GM21423 (cell line): ENCODE results near the gene C3orf38.
"Not testable (repeated sequence)": the region's sequence is repeated elsewhere in the genome, so short reads cannot be mapped to it uniquely, and the experiment has no call there.

Experiments
- ATAC-seq: cut with Tn5 transposase; IDR thresholded peaks from one replicate; pipeline ENCODE4 v1.9.1; 2021; ENCODE audit warnings: mild to moderate bottlenecking, moderate library complexity; ENCODE audit not compliant: unreplicated experiment

C3orf38 gene

GRCh38 chr3:88151358-88151757 lies 1.6 kb downstream of the C3orf38 start:
- no peak for ATAC-seq

GRCh38 chr3:88152841-88153240 lies 3.1 kb downstream of the C3orf38 start:
- ATAC-seq = no peak

GRCh38 chr3:88166419-88166971 lies 16.7 kb downstream of the C3orf38 start:
- ATAC-seq = no peak

- no peak for ATAC-seq
Observed at GRCh38 chr3:88167173-88167572, 17.4 kb downstream of the C3orf38 start.

DNA sequence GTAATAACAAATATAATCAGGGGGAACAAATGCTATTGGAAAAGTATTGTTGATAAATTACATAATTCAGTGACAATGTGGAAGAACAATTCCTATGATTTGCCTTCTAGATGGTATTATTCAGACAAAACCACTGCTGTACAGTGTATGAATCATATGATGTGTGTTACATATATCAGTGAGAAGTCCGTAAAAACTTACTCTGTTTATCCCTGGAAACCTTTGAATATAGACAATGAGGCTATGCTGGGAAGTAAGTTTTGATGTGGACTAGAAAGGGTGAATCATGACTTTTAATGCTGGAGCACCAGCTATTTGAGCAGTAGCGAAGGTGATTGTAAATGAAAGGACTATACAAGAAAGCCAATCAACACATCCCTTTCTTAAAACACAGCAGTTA lies 17.9 kb downstream of the C3orf38 start:
- ATAC-seq = no peak

GRCh38 chr3:88168171-88168570 lies 18.4 kb downstream of the C3orf38 start:
- ATAC-seq = no peak

DNA sequence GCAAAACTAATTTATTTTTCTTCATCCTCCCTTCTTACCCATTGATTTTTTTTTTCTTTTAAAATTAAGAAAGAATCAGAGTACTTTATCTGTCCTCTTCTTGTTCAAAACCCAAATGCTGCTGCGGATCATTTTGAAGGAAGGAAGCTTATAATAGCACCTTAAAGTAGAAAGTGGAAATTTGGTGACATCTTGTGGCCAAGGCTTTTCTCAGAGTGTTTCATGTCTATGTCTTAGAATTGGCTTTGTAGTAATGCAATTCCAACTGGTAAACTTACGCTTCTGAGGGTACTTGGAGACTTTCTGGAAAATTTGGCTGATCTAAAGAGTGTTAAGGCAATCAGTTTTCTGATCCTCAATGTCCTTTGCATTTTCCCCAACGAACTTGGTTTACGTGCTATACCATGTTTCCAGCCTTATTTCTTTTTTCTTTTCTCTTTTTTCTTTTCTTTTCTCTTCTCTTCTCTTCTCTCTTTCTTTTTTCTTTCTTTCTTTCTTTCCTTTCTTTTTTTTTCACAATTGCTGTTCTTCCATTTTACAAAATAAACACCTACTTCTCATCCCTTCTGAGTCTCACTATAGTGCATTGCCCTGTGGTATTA lies 30.7 kb downstream of the C3orf38 start:
- ATAC-seq = peak; percentile 87

DNA sequence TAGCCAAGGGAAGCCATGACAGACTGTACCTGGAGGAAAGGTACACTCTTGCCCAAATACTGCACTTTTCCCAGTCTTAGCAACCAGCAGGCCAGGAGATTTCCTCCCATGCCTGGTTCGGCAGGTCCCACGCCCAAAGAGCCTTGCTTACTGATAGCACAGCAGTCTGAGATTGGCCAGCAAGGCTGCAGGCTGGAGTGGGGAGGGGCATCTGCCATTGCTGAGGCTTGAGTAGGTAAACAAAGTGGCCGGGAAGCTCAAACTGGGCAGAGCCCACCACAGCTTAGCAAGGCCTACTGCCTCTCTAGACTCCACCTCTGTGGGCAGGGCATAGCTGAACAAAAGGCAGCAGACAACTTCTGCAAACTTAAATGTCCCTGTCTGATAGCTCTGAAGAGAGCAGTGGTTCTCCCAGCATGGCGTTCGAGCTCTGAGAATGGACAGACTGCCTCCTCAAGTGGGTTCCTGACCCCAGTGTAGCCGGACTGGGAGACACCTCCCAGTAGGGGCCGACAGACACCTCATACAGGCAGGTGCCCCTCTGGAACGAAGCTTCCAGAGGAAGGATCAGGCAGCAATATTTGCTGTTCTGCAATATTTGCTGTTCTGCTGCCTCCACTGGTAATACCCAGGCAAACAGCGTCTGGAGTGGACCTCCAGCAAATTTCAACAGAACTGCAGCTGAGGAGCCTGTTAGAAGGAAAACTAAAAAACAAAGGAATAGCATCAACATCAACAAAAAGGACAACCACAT lies 32.6 kb downstream of the C3orf38 start:
- not testable (repeated sequence) for ATAC-seq

DNA sequence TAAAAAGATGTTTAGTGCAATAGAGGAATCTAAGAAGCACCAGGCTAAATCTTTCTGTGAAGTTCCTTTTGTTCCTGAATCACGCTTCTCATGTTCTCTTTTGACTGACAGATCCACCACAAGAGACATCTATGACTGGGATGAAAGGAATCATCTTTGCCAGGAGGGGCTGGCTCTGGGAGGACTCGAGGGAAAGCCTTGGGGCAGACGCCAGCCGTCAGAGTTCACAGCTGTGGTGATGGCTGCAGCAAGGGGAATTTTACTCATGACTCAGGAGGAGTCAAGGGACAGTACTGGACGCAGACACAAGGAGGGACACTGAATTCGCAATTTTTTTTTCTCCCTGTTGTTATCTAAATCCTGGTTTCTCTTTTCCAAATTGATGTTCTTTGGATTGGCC lies 38.7 kb downstream of the C3orf38 start:
- ATAC-seq = no peak

GRCh38 chr3:88189361-88189810 lies 39.6 kb downstream of the C3orf38 start:
- ATAC-seq = peak; percentile 85

- ATAC-seq = no peak
Observed at GRCh38 chr3:88191872-88192409, 42.2 kb downstream of the C3orf38 start.

DNA sequence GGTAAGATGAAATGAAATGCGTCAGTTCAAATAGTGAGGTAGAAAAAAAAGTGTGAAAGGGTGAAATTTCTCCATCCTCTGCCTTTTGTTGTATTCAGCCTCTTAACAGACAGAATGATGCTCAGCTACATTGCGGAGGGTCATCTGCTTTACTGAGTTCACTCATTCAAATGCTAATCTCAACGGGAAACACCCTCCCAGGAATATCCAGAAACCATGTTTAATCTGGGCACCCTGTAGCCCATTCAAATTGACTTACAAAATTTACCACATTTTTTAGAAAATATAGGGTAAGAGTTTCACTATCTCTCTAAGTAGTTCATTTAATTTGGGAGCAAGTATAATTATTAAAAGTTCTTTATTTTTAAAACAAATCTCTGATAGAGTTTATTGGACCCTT lies 42.9 kb downstream of the C3orf38 start:
- ATAC-seq = no peak

DNA sequence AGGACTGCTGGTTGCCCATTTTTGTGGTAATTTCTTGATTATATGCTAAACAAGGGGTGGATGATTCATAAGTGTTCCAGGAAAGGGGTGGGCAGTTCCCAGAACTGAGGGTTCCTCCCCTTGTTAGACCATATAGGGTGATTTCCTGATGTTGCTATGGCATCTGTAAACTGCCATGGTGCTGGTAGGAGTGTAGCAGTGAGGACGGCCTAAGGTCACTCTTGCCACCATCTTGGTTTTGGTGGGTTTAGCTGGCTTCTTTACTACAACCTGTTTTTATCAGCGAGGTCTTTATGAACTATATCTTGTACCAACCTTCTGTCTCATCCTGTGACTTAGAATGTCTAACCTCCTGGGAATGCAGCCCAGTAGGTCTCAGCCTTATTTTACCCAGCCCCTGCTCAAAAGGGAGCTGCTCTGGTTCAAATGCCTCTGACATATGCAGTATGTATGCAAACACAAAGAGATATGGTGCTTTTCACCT lies 46.2 kb downstream of the C3orf38 start:
- ATAC-seq = no peak

DNA sequence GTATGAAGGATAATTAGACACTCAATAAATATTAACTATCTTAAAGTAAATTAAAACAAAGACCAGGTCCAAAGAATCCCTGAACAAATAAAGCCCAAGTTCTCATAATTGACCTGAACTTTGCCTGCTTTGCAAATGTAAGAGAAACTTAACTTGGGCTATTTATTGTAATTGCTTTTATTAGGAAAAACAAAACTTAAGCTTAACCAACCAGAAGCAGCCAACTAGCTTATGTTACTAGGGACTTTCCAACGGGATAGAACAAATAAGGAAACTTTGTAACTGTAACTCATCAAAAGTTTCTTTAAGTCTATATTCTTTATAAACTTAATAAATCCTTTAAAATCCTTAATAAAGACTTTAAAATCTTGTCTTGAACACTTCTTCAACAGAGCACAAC lies 48.4 kb downstream of the C3orf38 start:
- no peak for ATAC-seq

GRCh38 chr3:88203642-88204055 lies 53.9 kb downstream of the C3orf38 start:
- peak; percentile 86 for ATAC-seq
